ENCODE measurements around the gene DUSP18.

DNA sequence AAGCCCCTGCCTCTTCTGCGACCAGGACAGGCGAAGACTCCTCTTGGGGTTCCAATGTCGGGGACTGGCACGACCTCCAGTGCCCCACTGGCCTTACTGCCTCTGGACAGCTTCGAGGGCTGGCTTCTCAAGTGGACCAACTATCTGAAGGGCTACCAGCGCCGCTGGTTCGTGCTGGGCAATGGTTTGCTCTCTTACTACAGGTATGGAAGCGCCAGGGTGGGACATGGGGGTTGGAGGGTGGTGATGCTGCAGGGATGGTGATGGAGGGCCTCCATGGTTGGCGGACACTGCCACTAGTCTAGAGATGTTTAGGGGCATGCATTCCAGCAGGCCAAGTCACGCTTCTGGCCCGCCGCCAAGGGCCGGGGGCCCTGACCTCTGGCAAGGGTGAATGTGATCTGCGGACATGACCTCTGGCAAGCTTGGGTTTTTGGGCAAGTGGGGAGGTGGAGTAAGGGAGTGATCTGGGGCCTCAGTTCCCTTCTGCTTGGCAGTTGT, 27.7 kb upstream of the DUSP18 start:
- TF ChIP-seq CTCF (IDR thresholded peaks at IDR 0.05; ENCODE audit: low read length) (no peak), EZH2 (IDR thresholded peaks at IDR 0.05; ENCODE audit: borderline replicate concordance, low read length) (no peak)
